ENCODE results near the gene TCF7.
A peak's percentile ranks its signal among the peaks of the same experiment; 100 is the strongest.

Gene TCF7

GRCh38 chr5:134114886-134115805 is 665 bp downstream of the TCF7 start:
- peak; percentile 93 for DNase-seq

GRCh38 chr5:134115806-134116175 is 1.3 kb downstream of the TCF7 start:
- DNase-seq, result no peak

- no peak for DNase-seq
Observed at GRCh38 chr5:134116286-134116685, 1.8 kb downstream of the TCF7 start.

GRCh38 chr5:134116789-134117761 is 2.6 kb downstream of the TCF7 start:
- no peak for DNase-seq

GRCh38 chr5:134118212-134118835 is 3.8 kb downstream of the TCF7 start:
- no peak for DNase-seq

GRCh38 chr5:134119720-134120119 is 5.2 kb downstream of the TCF7 start:
- DNase-seq, result no peak

- no peak for DNase-seq
Observed at GRCh38 chr5:134120386-134121138, 6.1 kb downstream of the TCF7 start.

GRCh38 chr5:134122530-134122929 is 8.0 kb downstream of the TCF7 start:
- DNase-seq, result peak; percentile 57

GRCh38 chr5:134123360-134123759 is 8.9 kb downstream of the TCF7 start:
- no peak for DNase-seq

GRCh38 chr5:134124289-134125038 is 10.0 kb downstream of the TCF7 start:
- DNase-seq, result no peak

- no peak for DNase-seq
Observed at GRCh38 chr5:134125039-134126015, 10.8 kb downstream of the TCF7 start.

- peak; percentile 62 for DNase-seq
Observed at GRCh38 chr5:134127376-134127861, 12.9 kb downstream of the TCF7 start.

- DNase-seq, result no peak
Observed at GRCh38 chr5:134127988-134128647, 13.6 kb downstream of the TCF7 start.

- no peak for DNase-seq
Observed at GRCh38 chr5:134128648-134128995, 14.1 kb downstream of the TCF7 start.

GRCh38 chr5:134129411-134130238 is 15.1 kb downstream of the TCF7 start:
- DNase-seq, result no peak

- no peak for DNase-seq
Observed at GRCh38 chr5:134130239-134130945, 15.9 kb downstream of the TCF7 start.

- DNase-seq, result peak; percentile 59
Observed at GRCh38 chr5:134131165-134131564, 16.7 kb downstream of the TCF7 start.

All from activated CD8-positive, alpha-beta memory T cell treated with anti-CD3 and anti-CD28 coated beads, Interleukin-2, amount 50 U/mL, for 4 hours (primary cell).